CD4-positive, CD25-positive, alpha-beta regulatory T cell (primary cell): Measurements from ENCODE around the gene OR2V2. TPM values are rescaled to one million over a fixed set of nuclear protein-coding genes. Genes with fewer than 3 reads are reported as not detected.

ENCODE experiments used
- ATAC-seq, 2 donors: fragments of 150-1000 bp; cut with Tn5 transposase; one replicate each; pipeline ENCODE4 v1.10.0; 2021; ENCODE audit warnings: low read depth in 2 of 2, moderate number of reproducible peaks in 2 of 2, moderate library complexity in 1 of 2
- DNase-seq, 3 donors: peaks; one replicate each; pipeline versions ENCODE4 v3.0.0 to v3.0.0-alpha.2; 2012 to 2022; ENCODE audit warnings: mixed read lengths in 1 of 3
- H3K27ac ChIP-seq: one replicate; pipeline ENCODE4 v1.7.0; 2013; ENCODE audit warnings: mild to moderate bottlenecking, low read length; ENCODE audit not compliant: insufficient read depth, poor library complexity, severe bottlenecking
- H3K27me3 ChIP-seq: one replicate; pipeline ENCODE4 v1.7.0; 2013; ENCODE audit warnings: low read length; ENCODE audit not compliant: control insufficient read depth, insufficient read depth
- H3K36me3 ChIP-seq: one replicate; pipeline ENCODE4 v1.7.0; 2013; ENCODE audit warnings: mild to moderate bottlenecking, low read length, moderate library complexity; ENCODE audit not compliant: control insufficient read depth, insufficient read depth
- H3K4me1 ChIP-seq: 2 replicates; pipeline ENCODE4 v1.7.0; 2013; ENCODE audit warnings: mild to moderate bottlenecking, low read length; ENCODE audit not compliant: insufficient read depth, control insufficient read depth, poor library complexity, severe bottlenecking
- H3K4me3 ChIP-seq: one replicate; pipeline ENCODE4 v1.7.0; 2013; ENCODE audit warnings: low read depth, mild to moderate bottlenecking, low read length, moderate library complexity
- H3K9me3 ChIP-seq, 2 experiments: 1 replicate in 1 of 2; 2 replicates in 1 of 2; pipeline ENCODE4 v1.7.0; 2013; ENCODE audit warnings: low read length in 2 of 2, mild to moderate bottlenecking in 1 of 2, moderate library complexity in 1 of 2; ENCODE audit not compliant: control insufficient read depth in 2 of 2
- H3K27ac Mint-ChIP-seq, 3 donors: one replicate each; pipeline ENCODE4 v1.8.0; 2020 to 2022; ENCODE audit warnings: mild to moderate bottlenecking in 3 of 3, mixed read lengths in 3 of 3, moderate library complexity in 2 of 3
- H3K27me3 Mint-ChIP-seq: one replicate; pipeline ENCODE4 v1.8.0; 2022; ENCODE audit warnings: mild to moderate bottlenecking, mixed read lengths
- H3K36me3 Mint-ChIP-seq: one replicate; pipeline ENCODE4 v1.8.0; 2020; ENCODE audit warnings: mixed read lengths
- H3K4me1 Mint-ChIP-seq, 4 donors: one replicate each; pipeline ENCODE4 v1.8.0; 2020 to 2022; ENCODE audit warnings: mixed read lengths in 4 of 4, mild to moderate bottlenecking in 1 of 4
- H3K4me3 Mint-ChIP-seq, 4 donors: one replicate each; pipeline ENCODE4 v1.8.0; 2020 to 2022; ENCODE audit warnings: mild to moderate bottlenecking in 4 of 4, mixed read lengths in 4 of 4, moderate library complexity in 3 of 4
- H3K9me3 Mint-ChIP-seq, 7 donors: one replicate each; pipeline ENCODE4 v1.8.0; 2020 to 2022; ENCODE audit warnings: mixed read lengths in 7 of 7, mild to moderate bottlenecking in 3 of 7, moderate library complexity in 2 of 7
- polyA plus RNA-seq, 4 donors: library from polyadenylated mRNA; unstranded; fragments of 300-500 nt; fragmentation: Illumina TruSeq; gene quantifications; one replicate each; pipeline ENCODE4 v1.2.3, GENCODE V29; 2021
- total RNA-seq: library from RNA; stranded (reverse); gene quantifications from one replicate; pipeline ENCODE4 v1.2.3, GENCODE V29; 2022

OR2V2 gene
- total and polyA plus RNA-seq, 5 donors from 2014 or later = not detected

GRCh38 chr5:181191526-181192336, 44.3 kb downstream of the OR2V2 start:
- peak overlapping the region; percentile 97 to 100 (median 98) for H3K27ac Mint-ChIP-seq
- H3K4me1 ChIP-seq = peaks cover 27% of the 10 kb centered on the region
- ATAC-seq (peak; percentile 65 to 71), DNase-seq (peak; percentile 91 to 97 (median 95))
- peaks cover 20% of the 10 kb centered on the region for H3K36me3 Mint-ChIP-seq
- no peaks in the 10 kb centered on the region for H3K27me3 ChIP-seq
- H3K9me3 ChIP-seq = no peaks in the 10 kb centered on the region
- peaks cover 17 to 48% (median 29%) of the 10 kb centered on the region in 4 donors for H3K4me1 Mint-ChIP-seq
- peak overlapping the region; percentile 84 for H3K27ac ChIP-seq
- peaks cover 3 to 19% (median 6%) of the 10 kb centered on the region in 7 donors for H3K9me3 Mint-ChIP-seq
- no peaks in the 10 kb centered on the region for H3K36me3 ChIP-seq
- peak overlapping the region; percentile 87 for H3K4me3 ChIP-seq
- peak overlapping the region; percentile 97 to 100 (median 99) for H3K4me3 Mint-ChIP-seq
- H3K27me3 Mint-ChIP-seq = peaks cover 45% of the 10 kb centered on the region

GRCh38 chr5:181192337-181193046, 45.1 kb downstream of the OR2V2 start:
- no peaks in the 10 kb centered on the region for H3K36me3 ChIP-seq
- peaks cover 27% of the 10 kb centered on the region for H3K4me1 ChIP-seq
- H3K4me3 ChIP-seq = peak overlapping the region; percentile 27
- H3K27me3 ChIP-seq = no peaks in the 10 kb centered on the region
- peak overlapping the region; percentile 84 for H3K27ac ChIP-seq
- no peaks in the 10 kb centered on the region for H3K9me3 ChIP-seq
- Mint-ChIP-seq H3K36me3 (peaks cover 20% of the 10 kb centered on the region), H3K27me3 (peaks cover 42% of the 10 kb centered on the region), H3K4me3 (peak overlapping the region; percentile 97 to 100 (median 99)), H3K4me1 (peaks cover 17 to 46% (median 27%) of the 10 kb centered on the region in 4 donors), H3K27ac (peak overlapping the region; percentile 91 to 98 (median 97)), H3K9me3 (peaks cover 1 to 19% (median 6%) of the 10 kb centered on the region in 7 donors)
- DNase-seq = no peak
- ATAC-seq = no peak

GRCh38 chr5:181193656-181194055, 46.3 kb downstream of the OR2V2 start:
- Histone ChIP-seq H3K4me1 (peaks cover 27% of the 10 kb centered on the region), H3K4me3 (no peak overlapping the region), H3K27me3 (no peaks in the 10 kb centered on the region), H3K36me3 (no peaks in the 10 kb centered on the region), H3K27ac (no peak overlapping the region), H3K9me3 (no peaks in the 10 kb centered on the region)
- peaks cover 16% of the 10 kb centered on the region for H3K36me3 Mint-ChIP-seq
- H3K4me3 Mint-ChIP-seq = peak overlapping the region; percentile 52 to 100 (median 74)
- H3K9me3 Mint-ChIP-seq = peaks cover under 1 to 16% (median 1%) of the 10 kb centered on the region in 7 donors
- peaks cover 14 to 35% (median 19%) of the 10 kb centered on the region in 4 donors for H3K4me1 Mint-ChIP-seq
- H3K27ac Mint-ChIP-seq = peak overlapping the region in 2 of 3 donors; percentile 69 to 97
- DNase-seq (no peak), ATAC-seq (no peak)
- H3K27me3 Mint-ChIP-seq = peaks cover 33% of the 10 kb centered on the region

- H3K36me3 Mint-ChIP-seq = peaks cover 12% of the 10 kb centered on the region
- no peaks in the 10 kb centered on the region for H3K36me3 ChIP-seq
- H3K9me3 ChIP-seq = no peaks in the 10 kb centered on the region
- DNase-seq (no peak), ATAC-seq (no peak)
- H3K4me3 Mint-ChIP-seq = peak overlapping the region in 1 of 4 donors; percentile 100
- no peak overlapping the region for H3K27ac Mint-ChIP-seq
- H3K4me1 ChIP-seq = peaks cover 23% of the 10 kb centered on the region
- H3K27me3 ChIP-seq = no peaks in the 10 kb centered on the region
- peaks cover 0 to 11% (median 0%) of the 10 kb centered on the region in 7 donors for H3K9me3 Mint-ChIP-seq
- peaks cover 6 to 29% (median 14%) of the 10 kb centered on the region in 4 donors for H3K4me1 Mint-ChIP-seq
- H3K27ac ChIP-seq = no peak overlapping the region
- peaks cover 23% of the 10 kb centered on the region for H3K27me3 Mint-ChIP-seq
- no peak overlapping the region for H3K4me3 ChIP-seq
Measured at GRCh38 chr5:181194489-181195248, 47.3 kb downstream of the OR2V2 start.

DNA sequence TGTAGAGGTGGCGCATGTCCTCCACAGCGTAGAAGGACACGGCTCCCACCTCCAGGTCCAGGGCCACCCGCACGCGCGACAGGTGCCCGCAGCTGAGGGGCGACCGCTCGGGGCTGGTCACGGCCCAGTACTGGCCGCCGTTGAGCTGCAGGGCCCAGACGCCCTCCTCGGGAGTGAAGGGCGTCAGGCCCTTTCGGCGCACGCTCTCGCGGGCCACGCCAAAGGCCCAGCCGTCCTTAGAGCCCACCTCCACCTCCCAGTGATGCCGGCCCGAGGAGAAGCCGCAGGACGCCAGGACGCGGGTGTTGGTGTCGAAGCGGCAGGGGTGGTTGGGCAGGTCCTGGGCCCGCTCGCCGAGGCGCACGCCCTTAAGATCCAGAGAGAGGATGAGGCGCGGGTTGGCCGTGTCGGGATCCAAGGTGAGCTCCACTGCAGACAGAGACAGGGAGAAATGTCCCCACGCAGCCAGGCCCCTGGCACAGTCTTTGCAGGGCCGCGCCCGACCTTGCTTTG, 47.9 kb downstream of the OR2V2 start:
- H3K36me3 ChIP-seq = no peaks in the 10 kb centered on the region
- DNase-seq = no peak
- H3K27me3 ChIP-seq = no peaks in the 10 kb centered on the region
- H3K27ac Mint-ChIP-seq = no peak overlapping the region
- no peak overlapping the region for H3K4me3 ChIP-seq
- H3K9me3 Mint-ChIP-seq = peaks cover 0 to 11% (median 0%) of the 10 kb centered on the region in 7 donors
- H3K4me1 ChIP-seq = peaks cover 21% of the 10 kb centered on the region
- H3K27ac ChIP-seq = no peak overlapping the region
- no peak overlapping the region for H3K4me3 Mint-ChIP-seq
- peaks cover 12% of the 10 kb centered on the region for H3K36me3 Mint-ChIP-seq
- H3K9me3 ChIP-seq = no peaks in the 10 kb centered on the region
- H3K4me1 Mint-ChIP-seq = peaks cover 5 to 27% (median 14%) of the 10 kb centered on the region in 4 donors
- ATAC-seq = no peak
- H3K27me3 Mint-ChIP-seq = peaks cover 18% of the 10 kb centered on the region

- no peak overlapping the region for H3K27ac Mint-ChIP-seq
Measured at GRCh38 chr5:181197326-181197951, 50.1 kb downstream of the OR2V2 start.

More at GRCh38 chr5:181197326-181197951, 50.1 kb downstream of the OR2V2 start:
- Histone ChIP-seq H3K4me3 (no peak overlapping the region), H3K9me3 (no peaks in the 10 kb centered on the region), H3K27me3 (no peaks in the 10 kb centered on the region), H3K4me1 (peaks cover 6% of the 10 kb centered on the region), H3K36me3 (no peaks in the 10 kb centered on the region), H3K27ac (no peak overlapping the region)
- DNase-seq = no peak
- H3K27me3 Mint-ChIP-seq = peaks cover 14% of the 10 kb centered on the region
- peaks cover 0 to 15% (median 6%) of the 10 kb centered on the region in 4 donors for H3K4me1 Mint-ChIP-seq
- H3K9me3 Mint-ChIP-seq = peaks cover 0 to 3% (median 0%) of the 10 kb centered on the region in 7 donors
- no peak for ATAC-seq
- no peak overlapping the region for H3K4me3 Mint-ChIP-seq
- peaks cover 4% of the 10 kb centered on the region for H3K36me3 Mint-ChIP-seq
